Neuronal stem cell (in vitro differentiated cells): ENCODE data around the gene PGK1.

Experiments
- DNase-seq: peaks from one replicate; pipeline ENCODE4 v3.0.0-alpha.2; 2013; ENCODE audit warnings: low spot score
- H2AFZ ChIP-seq: one replicate; pipeline ENCODE4 v1.6.1; 2013; ENCODE audit warnings: mild to moderate bottlenecking, low read length, inconsistent platforms
- H2AK5ac ChIP-seq: 2 replicates; pipeline ENCODE4 v1.6.1; 2013; ENCODE audit warnings: low read depth, mild to moderate bottlenecking, inconsistent platforms, low read length, moderate library complexity, mixed read lengths
- H2BK120ac ChIP-seq: 2 replicates; pipeline ENCODE4 v1.6.1; 2013; ENCODE audit warnings: low read depth, mild to moderate bottlenecking, inconsistent platforms, low read length, moderate library complexity, mixed read lengths
- H2BK12ac ChIP-seq: one replicate; pipeline ENCODE4 v1.6.1; 2013; ENCODE audit warnings: low read length, inconsistent platforms
- H2BK15ac ChIP-seq: 2 replicates; pipeline ENCODE4 v1.6.1; 2013; ENCODE audit warnings: mild to moderate bottlenecking, low read length, inconsistent platforms, mixed read lengths
- H2BK5ac ChIP-seq: one replicate; pipeline ENCODE4 v1.6.1; 2013; ENCODE audit warnings: inconsistent platforms, mild to moderate bottlenecking, low read length, moderate library complexity
- H3K14ac ChIP-seq: one replicate; pipeline ENCODE4 v1.6.1; 2013; ENCODE audit warnings: low read length, inconsistent platforms
- H3K18ac ChIP-seq: 2 replicates; pipeline ENCODE4 v1.6.1; 2013; ENCODE audit warnings: low read length, inconsistent platforms
- H3K23ac ChIP-seq: 2 replicates; pipeline ENCODE4 v1.6.1; 2013; ENCODE audit warnings: low read depth, mild to moderate bottlenecking, mixed read lengths, low read length, inconsistent platforms; ENCODE audit not compliant: poor library complexity
- H3K27ac ChIP-seq: replicated peaks from 3 replicates; pipeline ENCODE4 v1.5.1; 2013; ENCODE audit warnings: low read length, inconsistent platforms
- H3K27me3 ChIP-seq, 3 experiments: 2 replicates each; pipeline ENCODE4 v1.6.1; 2013; ENCODE audit warnings: low read length in 3 of 3, mild to moderate bottlenecking in 2 of 3, inconsistent platforms in 1 of 3, low read depth in 1 of 3, mixed read lengths in 1 of 3, moderate library complexity in 1 of 3; ENCODE audit not compliant: control insufficient read depth in 3 of 3, insufficient read depth in 3 of 3
- H3K36me3 ChIP-seq, 2 donors: replicated peaks in 1 of 2; 2 replicates each; pipeline ENCODE4 v1.6.1; 2013; ENCODE audit warnings: low read length in 2 of 2; ENCODE audit not compliant: control insufficient read depth in 2 of 2, insufficient read depth in 2 of 2
- H3K4ac ChIP-seq: 2 replicates; pipeline ENCODE4 v1.6.1; 2013; ENCODE audit warnings: inconsistent platforms, mild to moderate bottlenecking, low read length, moderate library complexity
- H3K4me1 ChIP-seq, 2 donors: 1 replicate in 1 of 2; 2 replicates in 1 of 2; pipeline ENCODE4 v1.6.1; 2013; ENCODE audit warnings: low read length in 2 of 2, low read depth in 1 of 2; ENCODE audit not compliant: control insufficient read depth in 2 of 2, insufficient read depth in 1 of 2
- H3K4me2 ChIP-seq: one replicate; pipeline ENCODE4 v1.6.1; 2013; ENCODE audit warnings: mild to moderate bottlenecking, low read length, inconsistent platforms; ENCODE audit not compliant: insufficient read depth, poor library complexity, severe bottlenecking
- H3K4me3 ChIP-seq, 2 donors: 2 replicates each; pipeline ENCODE4 v1.5.1; 2013; ENCODE audit warnings: low read length in 2 of 2, mild to moderate bottlenecking in 2 of 2, inconsistent platforms in 1 of 2, moderate library complexity in 1 of 2
- H3K79me1 ChIP-seq: one replicate; pipeline ENCODE4 v1.6.1; 2013; ENCODE audit warnings: low read depth, mild to moderate bottlenecking, inconsistent platforms, low read length, moderate library complexity
- H3K9ac ChIP-seq: one replicate; pipeline ENCODE4 v1.6.1; 2013; ENCODE audit warnings: mild to moderate bottlenecking, low read depth, low read length, inconsistent platforms; ENCODE audit not compliant: poor library complexity
- H3K9me3 ChIP-seq, 2 donors: replicated peaks in 1 of 2; 2 replicates each; pipeline versions ENCODE3 to v1.6.1; 2013; ENCODE audit warnings: low read length in 2 of 2, mild to moderate bottlenecking in 2 of 2, inconsistent platforms in 1 of 2, low read depth in 1 of 2, mixed read lengths in 1 of 2, moderate library complexity in 1 of 2; ENCODE audit not compliant: control insufficient read depth in 2 of 2, insufficient read depth in 1 of 2
- H4K8ac ChIP-seq: one replicate; pipeline ENCODE4 v1.6.1; 2013; ENCODE audit warnings: low read depth, mild to moderate bottlenecking, inconsistent platforms, low read length, moderate library complexity
- H4K91ac ChIP-seq: one replicate; pipeline ENCODE4 v1.6.1; 2013; ENCODE audit warnings: low read length, low read depth, mild to moderate bottlenecking, inconsistent platforms; ENCODE audit not compliant: poor library complexity
- WGBS, 2 donors: extraction: QIAGEN DNeasy Blood & Tissue Kit; methylation state at CpG; one replicate each; pipeline ENCODE4 v1.1.7; 2013; ENCODE audit warnings: missing lambda C conversion rate in 2 of 2, mixed read lengths in 1 of 2; ENCODE audit not compliant: insufficient read length in 2 of 2, insufficient replicate concordance in 1 of 2; ENCODE audit errors: extremely low coverage in 2 of 2; 5-methylcytosine and 5-hydroxymethylcytosine counted together

PGK1 gene

GRCh38 chrX:78102091-78102490 lies 2.0 kb upstream of the PGK1 start:
- Histone ChIP-seq H2AK5ac (no peak overlapping the region), H3K4ac (no peak overlapping the region), H3K27me3 (no peaks in the 10 kb centered on the region), H3K4me3 (no peak overlapping the region), H2BK5ac (no peak overlapping the region), H2BK120ac (no peak overlapping the region), H3K79me1 (no peaks in the 10 kb centered on the region), H3K9me3 (peaks cover 0 to 5% of the 10 kb centered on the region in 2 donors), H3K23ac (no peak overlapping the region), H2AFZ (peak overlapping the region; percentile 12), H4K91ac (no peak overlapping the region), H3K4me1 (peaks cover 2 to 3% of the 10 kb centered on the region in 2 donors), H3K18ac (no peak overlapping the region), H3K14ac (no peak overlapping the region), H3K27ac (no peak overlapping the region), H2BK15ac (no peak overlapping the region), H3K4me2 (no peak overlapping the region), H3K9ac (no peak overlapping the region), H4K8ac (no peak overlapping the region), H2BK12ac (no peak overlapping the region), H3K36me3 (peaks cover 0 to 18% of the 10 kb centered on the region in 2 donors)
- no peak for DNase-seq
- WGBS, 2 donors, result no CpG with 5 or more reads among the region's 1 CpG

GRCh38 chrX:78103001-78103622 lies 936 bp upstream of the PGK1 start:
- Histone ChIP-seq H3K4ac (no peak overlapping the region), H4K91ac (no peak overlapping the region), H3K36me3 (peaks cover 0 to 24% of the 10 kb centered on the region in 2 donors), H2BK5ac (no peak overlapping the region), H3K9me3 (peaks cover 0 to 5% of the 10 kb centered on the region in 2 donors), H3K79me1 (no peaks in the 10 kb centered on the region), H3K4me2 (peak overlapping the region; percentile 45), H2AK5ac (no peak overlapping the region), H3K27ac (peak overlapping the region; percentile 90), H4K8ac (no peak overlapping the region), H3K27me3 (no peaks in the 10 kb centered on the region), H3K14ac (no peak overlapping the region), H2AFZ (peak overlapping the region; percentile 65), H2BK120ac (no peak overlapping the region), H3K4me1 (peaks cover 2 to 5% of the 10 kb centered on the region in 2 donors), H2BK15ac (no peak overlapping the region), H3K23ac (no peak overlapping the region), H3K18ac (no peak overlapping the region), H3K4me3 (peak overlapping the region in 1 of 2 donors; percentile 93), H2BK12ac (no peak overlapping the region), H3K9ac (no peak overlapping the region)
- WGBS, 2 donors, result no CpG with 5 or more reads among the region's 23 CpGs
- no peak for DNase-seq

- peak overlapping the region; percentile 75 for H3K9ac ChIP-seq
- no peak overlapping the region for H3K18ac ChIP-seq
- H3K27ac ChIP-seq, result peak overlapping the region; percentile 71
- peaks cover 0 to 5% of the 10 kb centered on the region in 2 donors for H3K9me3 ChIP-seq
- peaks cover 2 to 5% of the 10 kb centered on the region in 2 donors for H3K4me1 ChIP-seq
- no CpG with 5 or more reads among the region's 27 CpGs for WGBS, 2 donors
- no peak overlapping the region for H2BK12ac ChIP-seq
- H4K8ac ChIP-seq, result no peak overlapping the region
- H2BK5ac ChIP-seq, result no peak overlapping the region
- H3K23ac ChIP-seq, result peak overlapping the region; percentile 60
- no peak overlapping the region for H3K4ac ChIP-seq
- H2AK5ac ChIP-seq, result no peak overlapping the region
- no peaks in the 10 kb centered on the region for H3K79me1 ChIP-seq
- DNase-seq, result no peak
- no peak overlapping the region for H2BK15ac ChIP-seq
- no peak overlapping the region for H4K91ac ChIP-seq
- H3K27me3 ChIP-seq, result no peaks in the 10 kb centered on the region
- no peak overlapping the region for H3K14ac ChIP-seq
- H2AFZ ChIP-seq, result peak overlapping the region; percentile 81
- no peak overlapping the region for H2BK120ac ChIP-seq
- H3K36me3 ChIP-seq, result peaks cover 0 to 25% of the 10 kb centered on the region in 2 donors
- peak overlapping the region; percentile 93 to 98 for H3K4me3 ChIP-seq
- H3K4me2 ChIP-seq, result peak overlapping the region; percentile 45
Measured at GRCh38 chrX:78104447-78105176, 564 bp downstream of the PGK1 start.

GRCh38 chrX:78105944-78106650 lies 2.0 kb downstream of the PGK1 start:
- H3K27ac ChIP-seq, result no peak overlapping the region
- no CpG with 5 or more reads among the region's 11 CpGs for WGBS, 2 donors

More at GRCh38 chrX:78105944-78106650, 2.0 kb downstream of the PGK1 start:
- peaks cover 0 to 5% of the 10 kb centered on the region in 2 donors for H3K9me3 ChIP-seq
- no peak overlapping the region for H2BK120ac ChIP-seq
- no peak overlapping the region for H3K23ac ChIP-seq
- H3K9ac ChIP-seq, result no peak overlapping the region
- DNase-seq, result no peak
- no peak overlapping the region for H2AFZ ChIP-seq
- no peak overlapping the region for H2BK5ac ChIP-seq
- H3K27me3 ChIP-seq, result no peaks in the 10 kb centered on the region
- no peak overlapping the region for H2BK15ac ChIP-seq
- no peak overlapping the region for H2BK12ac ChIP-seq
- peaks cover 0 to 38% of the 10 kb centered on the region in 2 donors for H3K36me3 ChIP-seq
- peak overlapping the region in 1 of 2 donors; percentile 93 for H3K4me3 ChIP-seq
- H3K4me1 ChIP-seq, result peaks cover 2 to 5% of the 10 kb centered on the region in 2 donors
- no peak overlapping the region for H2AK5ac ChIP-seq
- H4K91ac ChIP-seq, result no peak overlapping the region
- peak overlapping the region; percentile 23 for H3K4me2 ChIP-seq
- H3K14ac ChIP-seq, result no peak overlapping the region
- no peaks in the 10 kb centered on the region for H3K79me1 ChIP-seq
- no peak overlapping the region for H3K18ac ChIP-seq
- no peak overlapping the region for H3K4ac ChIP-seq
- no peak overlapping the region for H4K8ac ChIP-seq
